Right atrium auricular region (tissue), 2 donors: ENCODE measurements around the gene NKAPD1. TPM values are rescaled to one million over a fixed set of nuclear protein-coding genes. Genes with fewer than 3 reads are reported as not detected.

Source experiments
- DNase-seq: peaks from one replicate; pipeline ENCODE4 v3.0.0-alpha.2; 2019; ENCODE audit warnings: low spot score
- H3K27ac ChIP-seq, 2 donors: fragments of 200-600 bp; sonication (generic); 1 replicate in 1 of 2; 2 replicates in 1 of 2; pipeline ENCODE4 v1.5.1; 2016 to 2019
- H3K27me3 ChIP-seq, 2 donors: fragments of 200-600 bp; sonication (generic); one replicate each; pipeline versions ENCODE4 v1.5.1 to v1.6.0; 2017 to 2019
- H3K36me3 ChIP-seq: fragments of 200-600 bp; sonication (generic); one replicate; pipeline ENCODE4 v1.5.1; 2016
- H3K4me1 ChIP-seq, 2 donors: fragments of 200-600 bp; sonication (generic); one replicate each; pipeline versions ENCODE4 v1.5.1 to v1.6.0; 2017 to 2019
- H3K4me3 ChIP-seq, 2 donors: fragments of 200-600 bp; sonication (generic); 1 replicate in 1 of 2; 2 replicates in 1 of 2; pipeline ENCODE4 v1.5.1; 2017 to 2019; ENCODE audit warnings: mild to moderate bottlenecking in 1 of 2, moderate library complexity in 1 of 2
- H3K9me3 ChIP-seq, 2 donors: fragments of 200-600 bp; sonication (generic); one replicate each; pipeline ENCODE4 v1.5.1; 2019
- CTCF ChIP-seq, 2 donors: fragments of 200-600 bp; sonication (generic); IDR thresholded peaks; one replicate each; pipeline ENCODE4 v1.5.1; 2019; ENCODE audit warnings: antibody characterized with exemption in 2 of 2
- total RNA-seq, 2 donors: library from RNA; depleted of rRNA; stranded (reverse); fragments of >200 nt; gene quantifications; one replicate each; pipeline ENCODE4 v1.1.0, GENCODE V29; 2016

The NKAPD1 gene
- total RNA-seq, 2 donors from 2014 or later: 4.4 to 7.0 TPM

DNA sequence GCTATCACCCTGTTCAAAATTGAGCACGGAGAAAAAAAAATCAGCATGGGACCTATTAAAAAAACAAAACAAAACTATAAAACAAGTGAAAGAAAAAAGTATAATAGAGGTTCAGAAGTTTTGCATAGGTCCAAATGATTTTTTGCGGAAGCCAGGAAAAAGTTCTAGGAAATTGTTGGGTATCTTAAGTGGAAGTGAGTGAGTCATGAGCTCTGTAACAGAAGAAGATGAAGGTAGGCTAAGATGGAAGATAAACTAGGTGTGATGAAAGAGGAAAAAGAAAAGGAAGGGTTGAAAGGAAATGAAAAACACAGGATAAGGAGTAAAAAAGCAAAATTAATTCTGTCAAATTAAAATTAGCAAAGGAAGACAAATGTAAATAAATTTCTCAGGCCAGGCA lies 40.4 kb downstream of the NKAPD1 start:
- no peaks in the 10 kb centered on the region for H3K9me3 ChIP-seq
- no peak overlapping the region for H3K4me3 ChIP-seq
- peaks cover 5% of the 10 kb centered on the region for H3K36me3 ChIP-seq
- no peak for TF ChIP-seq CTCF (IDR thresholded peaks at IDR 0.05)
- no peaks in the 10 kb centered on the region for H3K27me3 ChIP-seq
- no peak for DNase-seq
- H3K27ac ChIP-seq: no peak overlapping the region
- no peaks in the 10 kb centered on the region for H3K4me1 ChIP-seq

GRCh38 chr11:112115386-112115785 lies 41.3 kb downstream of the NKAPD1 start:
- Histone ChIP-seq H3K4me1 (no peaks in the 10 kb centered on the region), H3K9me3 (no peaks in the 10 kb centered on the region), H3K36me3 (peaks cover 8% of the 10 kb centered on the region), H3K4me3 (no peak overlapping the region), H3K27me3 (no peaks in the 10 kb centered on the region), H3K27ac (no peak overlapping the region)
- DNase-seq: no peak
- no peak for TF ChIP-seq CTCF (IDR thresholded peaks at IDR 0.05)

DNA sequence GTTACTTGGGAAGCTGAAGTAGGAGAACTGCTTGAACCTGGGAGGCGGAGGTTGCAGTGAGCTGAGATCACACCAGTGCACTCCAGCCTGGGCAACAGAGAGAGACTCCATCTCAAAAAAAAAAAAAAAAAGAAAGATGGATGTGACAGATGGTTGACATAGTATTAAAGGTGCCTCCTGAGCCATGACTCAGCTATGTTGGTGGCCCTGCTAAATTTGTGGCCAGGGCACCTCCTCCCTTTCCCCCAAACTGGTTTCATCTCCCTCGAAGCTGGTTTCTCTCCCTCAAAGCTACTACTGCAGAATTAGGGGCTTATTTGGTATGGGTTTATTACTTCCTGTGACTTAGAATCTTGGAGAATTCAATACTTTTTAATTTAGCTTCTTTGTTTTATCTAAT lies 44.1 kb downstream of the NKAPD1 start:
- no peak overlapping the region for H3K27ac ChIP-seq
- no peaks in the 10 kb centered on the region for H3K27me3 ChIP-seq
- H3K4me3 ChIP-seq: no peak overlapping the region
- no peak for TF ChIP-seq CTCF (IDR thresholded peaks at IDR 0.05)
- H3K36me3 ChIP-seq: peaks cover 8% of the 10 kb centered on the region
- no peak for DNase-seq
- H3K4me1 ChIP-seq: no peaks in the 10 kb centered on the region
- no peaks in the 10 kb centered on the region for H3K9me3 ChIP-seq

DNA sequence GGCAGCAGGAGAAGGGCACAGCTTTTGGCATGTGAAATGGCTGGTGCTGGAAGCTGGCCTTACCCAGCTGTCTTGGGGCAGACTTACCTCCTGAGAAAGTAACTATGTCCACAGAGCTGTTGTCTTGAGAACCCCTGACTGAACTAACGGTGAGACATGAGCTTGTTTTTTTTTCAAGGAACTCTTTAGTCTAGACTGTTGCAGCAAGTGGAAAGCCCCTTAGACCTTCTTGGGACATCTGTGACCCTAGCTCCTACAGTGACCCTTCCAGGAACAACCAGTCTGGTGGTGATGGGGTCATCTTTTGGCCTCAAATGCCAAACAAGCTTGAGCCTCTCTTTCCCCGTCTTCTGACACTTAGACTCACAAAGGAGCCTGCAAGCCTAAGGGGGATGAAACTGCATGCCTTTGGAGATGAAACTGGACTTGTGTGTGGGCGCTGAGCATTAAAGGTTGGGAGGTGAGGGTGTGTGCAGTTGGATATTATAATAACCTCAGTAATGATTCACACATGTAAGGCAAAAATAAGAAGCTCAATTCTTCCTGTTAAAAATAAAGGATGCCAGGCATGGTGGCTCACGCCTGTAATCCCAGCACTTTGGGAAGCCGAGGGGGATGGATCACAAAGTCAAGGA lies 48.0 kb downstream of the NKAPD1 start:
- DNase-seq: no peak
- Histone ChIP-seq H3K36me3 (peaks cover 8% of the 10 kb centered on the region), H3K27ac (no peak overlapping the region), H3K27me3 (no peaks in the 10 kb centered on the region), H3K4me3 (no peak overlapping the region), H3K9me3 (no peaks in the 10 kb centered on the region), H3K4me1 (no peaks in the 10 kb centered on the region)
- no peak for TF ChIP-seq CTCF (IDR thresholded peaks at IDR 0.05)

GRCh38 chr11:112123129-112123528 lies 49.0 kb downstream of the NKAPD1 start:
- peaks cover 8% of the 10 kb centered on the region for H3K36me3 ChIP-seq
- H3K27ac ChIP-seq: no peak overlapping the region
- no peak overlapping the region for H3K4me3 ChIP-seq
- no peaks in the 10 kb centered on the region for H3K27me3 ChIP-seq
- no peak for TF ChIP-seq CTCF (IDR thresholded peaks at IDR 0.05)
- no peaks in the 10 kb centered on the region for H3K4me1 ChIP-seq
- no peak for DNase-seq
- no peaks in the 10 kb centered on the region for H3K9me3 ChIP-seq

- DNase-seq: no peak
- no peak overlapping the region for H3K4me3 ChIP-seq
- no peak overlapping the region for H3K27ac ChIP-seq
- no peaks in the 10 kb centered on the region for H3K9me3 ChIP-seq
- H3K4me1 ChIP-seq: no peaks in the 10 kb centered on the region
- no peak for TF ChIP-seq CTCF (IDR thresholded peaks at IDR 0.05)
- no peaks in the 10 kb centered on the region for H3K36me3 ChIP-seq
- no peaks in the 10 kb centered on the region for H3K27me3 ChIP-seq
These were observed 53.0 kb downstream of the NKAPD1 start for GRCh38 chr11:112127056-112127455.
